GM21619 (cell line): ENCODE data around the gene OFD1.

Experiments used
- ATAC-seq: cut with Tn5 transposase; IDR thresholded peaks from one replicate; pipeline ENCODE4 v1.9.1; 2021; ENCODE audit not compliant: unreplicated experiment

Gene OFD1

GRCh38 chrX:13750204-13750603, 15.7 kb downstream of the OFD1 start:
- ATAC-seq: no peak

- peak; percentile 53 for ATAC-seq
Observed at GRCh38 chrX:13750812-13751211, 16.3 kb downstream of the OFD1 start.

GRCh38 chrX:13752141-13752540, 17.6 kb downstream of the OFD1 start:
- ATAC-seq: no peak

- peak; percentile 51 for ATAC-seq
Observed at GRCh38 chrX:13752646-13753045, 18.1 kb downstream of the OFD1 start.

- ATAC-seq: no peak
Observed at GRCh38 chrX:13754765-13755164, 20.2 kb downstream of the OFD1 start.

GRCh38 chrX:13755254-13755653, 20.7 kb downstream of the OFD1 start:
- ATAC-seq: no peak

- no peak for ATAC-seq
Observed at GRCh38 chrX:13756381-13756780, 21.8 kb downstream of the OFD1 start.

GRCh38 chrX:13759152-13759718, 24.7 kb downstream of the OFD1 start:
- ATAC-seq: peak; percentile 65

- no peak for ATAC-seq
Observed at GRCh38 chrX:13760426-13760825, 25.9 kb downstream of the OFD1 start.

- no peak for ATAC-seq
Observed at GRCh38 chrX:13761606-13762414, 27.3 kb downstream of the OFD1 start.

GRCh38 chrX:13763489-13763888, 28.9 kb downstream of the OFD1 start:
- ATAC-seq: no peak

- ATAC-seq: no peak
Observed at GRCh38 chrX:13764281-13764680, 29.7 kb downstream of the OFD1 start.

- ATAC-seq: no peak
Observed at GRCh38 chrX:13764765-13765164, 30.2 kb downstream of the OFD1 start.

GRCh38 chrX:13768939-13769338, 34.4 kb downstream of the OFD1 start:
- ATAC-seq: no peak

- no peak for ATAC-seq
Observed at GRCh38 chrX:13770013-13770535, 35.5 kb downstream of the OFD1 start.

GRCh38 chrX:13774696-13775095, 40.1 kb downstream of the OFD1 start:
- ATAC-seq: no peak

GRCh38 chrX:13775837-13776236, 41.3 kb downstream of the OFD1 start:
- ATAC-seq: no peak

GRCh38 chrX:13776387-13776786, 41.8 kb downstream of the OFD1 start:
- ATAC-seq: no peak

GRCh38 chrX:13778916-13779315, 44.4 kb downstream of the OFD1 start:
- ATAC-seq: no peak

- no peak for ATAC-seq
Observed at GRCh38 chrX:13780868-13781427, 46.4 kb downstream of the OFD1 start.

GRCh38 chrX:13786048-13786447, 51.5 kb downstream of the OFD1 start:
- no peak for ATAC-seq
